Ishikawa (cell line): Measurements from ENCODE around the gene RIPPLY1.
A peak's percentile ranks its signal among the peaks of the same experiment; 100 is the strongest.

ENCODE experiments used
- CEBPB ChIP-seq: IDR thresholded peaks from 2 replicates; pipeline ENCODE4 v1.6.1; 2012
- CREB1 ChIP-seq: IDR thresholded peaks from 2 replicates; pipeline ENCODE4 v1.6.1; 2012; ENCODE audit warnings: low read depth
- EGR1 ChIP-seq: IDR thresholded peaks from 2 replicates; pipeline ENCODE4 v1.6.1; 2012
- EP300 ChIP-seq: IDR thresholded peaks from 2 replicates; pipeline ENCODE4 v1.6.1; 2012; ENCODE audit warnings: borderline replicate concordance
- FOXM1 ChIP-seq: IDR thresholded peaks from 2 replicates; pipeline ENCODE4 v1.6.1; 2012; ENCODE audit warnings: low read depth, borderline replicate concordance
- MAX ChIP-seq: IDR thresholded peaks from 2 replicates; pipeline ENCODE4 v1.6.1; 2012
- NFIC ChIP-seq: IDR thresholded peaks from 2 replicates; pipeline ENCODE4 v1.6.1; 2012
- RAD21 ChIP-seq: IDR thresholded peaks from 2 replicates; pipeline ENCODE4 v1.6.1; 2012; ENCODE audit warnings: low read depth
- REST ChIP-seq: IDR thresholded peaks from 2 replicates; pipeline ENCODE4 v1.6.1; 2012; ENCODE audit warnings: low read depth, mild to moderate bottlenecking
- TAF1 ChIP-seq: IDR thresholded peaks from 2 replicates; pipeline ENCODE4 v1.6.1; 2012; ENCODE audit warnings: low read depth, mild to moderate bottlenecking
- TCF12 ChIP-seq: IDR thresholded peaks from 2 replicates; pipeline ENCODE4 v1.6.1; 2012; ENCODE audit warnings: low read depth
- TEAD4 ChIP-seq: IDR thresholded peaks from 2 replicates; pipeline ENCODE4 v1.6.1; 2012
- YY1 ChIP-seq: IDR thresholded peaks from 2 replicates; pipeline ENCODE4 v1.6.1; 2012; ENCODE audit warnings: low read depth
- ZBTB7A ChIP-seq: IDR thresholded peaks from 2 replicates; pipeline ENCODE4 v1.6.1; 2012; ENCODE audit warnings: low read depth
- TF ChIP-seq, protein P1 (sequence below): IDR thresholded peaks from 2 replicates; pipeline ENCODE4 v1.6.1; 2012

The RIPPLY1 gene

DNA sequence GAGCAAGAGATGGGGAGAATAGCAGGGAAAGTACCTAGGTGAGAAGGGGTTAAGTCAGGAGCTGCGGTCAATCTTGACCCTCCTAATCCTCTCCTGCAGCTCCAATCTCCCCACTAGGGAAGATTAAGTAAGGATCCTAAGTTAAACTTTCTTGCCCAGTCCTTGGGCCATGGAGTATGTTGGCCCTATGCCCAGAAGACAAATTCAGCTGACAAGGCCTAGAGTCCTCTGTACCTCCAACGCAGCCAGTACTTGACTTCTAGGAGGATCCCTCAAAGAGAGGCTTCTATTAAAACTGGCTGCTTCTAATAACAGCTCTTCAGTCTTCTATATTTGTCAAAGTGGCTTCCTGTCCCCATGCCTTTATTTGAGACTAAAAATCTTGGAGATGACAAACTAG lies 18.5 kb upstream of the RIPPLY1 start:
- TF ChIP-seq TCF12 (no peak), NFIC (no peak), YY1 (no peak), EGR1 (no peak), CREB1 (no peak), TAF1 (no peak), ZBTB7A (no peak)

DNA sequence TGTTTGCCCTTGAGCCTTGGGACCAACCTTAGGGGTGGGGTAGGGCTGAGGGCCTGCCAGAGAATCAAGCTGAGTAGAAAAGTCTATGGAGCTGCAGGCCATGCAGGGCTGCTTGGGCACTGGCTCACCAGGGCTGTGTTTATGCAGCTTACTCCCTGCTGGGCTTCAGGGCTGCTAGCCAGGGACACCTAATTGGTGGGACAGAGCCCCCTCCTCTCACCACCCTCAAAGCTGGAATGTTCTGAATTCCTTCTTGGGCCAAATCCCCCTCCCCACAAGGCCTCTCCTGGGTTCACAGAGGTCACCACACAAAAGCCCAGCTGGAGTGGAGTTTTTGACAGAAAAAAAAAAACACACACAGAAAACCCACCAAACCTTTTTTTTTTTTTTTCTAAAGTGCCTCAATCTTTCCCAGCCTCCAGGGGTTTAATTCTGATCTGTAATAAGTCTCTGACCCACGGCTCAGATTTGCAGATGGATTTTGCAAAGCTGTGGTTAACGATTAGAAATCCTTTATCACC lies 16.9 kb upstream of the RIPPLY1 start, which contains the start of gene CLDN2:
TSS of gene CLDN2 (plus strand) at position 471 of the 521 bp plus-strand sequence. CDS start 7,827 bp downstream, outside the sequence.
- TF ChIP-seq, protein P1, sequence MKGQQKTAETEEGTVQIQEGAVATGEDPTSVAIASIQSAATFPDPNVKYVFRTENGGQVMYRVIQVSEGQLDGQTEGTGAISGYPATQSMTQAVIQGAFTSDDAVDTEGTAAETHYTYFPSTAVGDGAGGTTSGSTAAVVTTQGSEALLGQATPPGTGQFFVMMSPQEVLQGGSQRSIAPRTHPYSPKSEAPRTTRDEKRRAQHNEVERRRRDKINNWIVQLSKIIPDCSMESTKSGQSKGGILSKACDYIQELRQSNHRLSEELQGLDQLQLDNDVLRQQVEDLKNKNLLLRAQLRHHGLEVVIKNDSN: no peak
- TF ChIP-seq TCF12 (no peak), TAF1 (no peak)

GRCh38 chrX:106917830-106918500 lies 14.8 kb upstream of the RIPPLY1 start:
- no peak for TF ChIP-seq MAX
- TF ChIP-seq EP300: peak; percentile 46; the same call in 1 of the 2 replicates
- peak; percentile 42; the same call in 1 of the 2 replicates for TF ChIP-seq TCF12
- no peak for TF ChIP-seq CREB1
- TF ChIP-seq NFIC: peak; percentile 86

DNA sequence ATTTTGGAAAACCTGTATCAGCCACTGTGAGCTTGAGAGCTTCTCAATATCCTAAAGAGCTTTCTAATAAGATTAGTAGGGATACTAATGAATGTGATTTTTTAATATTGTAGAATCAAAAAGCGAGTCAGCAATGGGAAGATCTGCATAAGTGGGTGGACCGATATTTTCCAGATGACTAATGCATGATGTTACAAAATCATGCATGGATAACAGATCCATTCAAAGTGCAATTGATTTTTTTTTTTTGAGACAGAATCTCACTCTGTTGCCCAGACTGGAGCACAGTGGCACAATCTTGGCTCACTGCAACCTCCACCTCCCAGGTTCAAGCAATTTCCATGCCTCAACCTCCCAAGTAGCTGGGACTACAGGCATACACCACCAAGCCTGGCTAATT lies 9.7 kb upstream of the RIPPLY1 start:
- no peak for TF ChIP-seq CEBPB
- TF ChIP-seq EP300: no peak
- no peak for TF ChIP-seq RAD21
- TF ChIP-seq ZBTB7A: no peak
- no peak for TF ChIP-seq FOXM1
- no peak for TF ChIP-seq YY1
- TF ChIP-seq TEAD4: no peak
- TF ChIP-seq CREB1: no peak
- no peak for TF ChIP-seq TAF1
- TF ChIP-seq MAX: no peak
- no peak for TF ChIP-seq TCF12
- TF ChIP-seq, protein P1: no peak
- TF ChIP-seq REST: no peak

- TF ChIP-seq EP300: no peak
Measured at GRCh38 chrX:106906361-106906760, 3.2 kb upstream of the RIPPLY1 start.

- TF ChIP-seq YY1: no peak
- TF ChIP-seq, protein P1: no peak
- TF ChIP-seq RAD21: no peak
- TF ChIP-seq MAX: no peak
- TF ChIP-seq CEBPB: no peak
- TF ChIP-seq TEAD4: no peak
- TF ChIP-seq REST: no peak
- no peak for TF ChIP-seq TAF1
- no peak for TF ChIP-seq EP300
- TF ChIP-seq EGR1: no peak
- no peak for TF ChIP-seq CREB1
- TF ChIP-seq FOXM1: no peak
- TF ChIP-seq NFIC: no peak
Measured at GRCh38 chrX:106905064-106905708, 2.0 kb upstream of the RIPPLY1 start.
